Non-pigmented ciliary epithelial cell (primary cell): ENCODE data around the gene MYO15A.

Experiments used
- DNase-seq: peaks from one replicate; pipeline ENCODE4 v3.0.0-alpha.2; 2010; ENCODE audit warnings: low read depth

MYO15A gene

GRCh38 chr17:18136357-18136756 is 27.8 kb downstream of the MYO15A start:
- DNase-seq = no peak

- DNase-seq = no peak
Measured at GRCh38 chr17:18138065-18138749, 29.7 kb downstream of the MYO15A start.

DNA sequence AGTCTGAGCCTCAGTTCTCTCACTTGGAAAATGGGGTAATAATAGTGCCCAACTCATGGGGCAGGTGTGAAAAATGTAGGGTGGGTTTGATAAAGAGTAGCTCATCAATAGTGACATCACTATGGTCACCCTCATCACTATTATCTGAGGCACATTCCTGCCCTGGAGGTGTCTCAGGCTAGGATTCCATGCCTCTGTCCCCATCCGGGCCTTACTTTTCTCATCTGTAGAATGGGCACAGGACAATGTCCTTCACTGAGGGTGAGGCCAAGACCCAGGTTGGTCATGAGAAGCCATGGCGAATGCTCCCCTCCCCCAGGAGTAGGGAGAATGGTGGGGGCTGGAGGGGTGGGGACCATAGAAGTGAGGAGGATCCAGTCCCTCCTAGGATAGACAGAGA is 30.5 kb downstream of the MYO15A start:
- no peak for DNase-seq

DNA sequence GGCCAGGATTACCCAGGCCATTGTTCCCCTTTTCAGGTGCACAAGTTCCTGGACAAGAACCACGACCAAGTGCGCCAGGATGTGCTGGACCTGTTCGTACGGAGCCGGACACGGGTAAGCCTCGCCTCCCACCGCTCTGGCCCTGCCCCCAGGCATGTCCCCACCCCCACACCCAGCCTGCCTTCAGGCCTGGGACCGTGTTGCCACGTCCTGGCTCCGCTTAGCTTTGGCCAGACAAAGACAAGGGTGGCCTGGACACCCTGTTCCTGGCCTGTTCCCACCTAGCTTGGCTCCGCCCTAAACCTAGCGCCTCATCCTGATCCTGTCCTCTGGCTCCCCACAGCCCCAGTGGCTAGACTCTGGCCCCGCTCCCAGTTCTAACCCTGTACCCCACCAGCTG is 30.9 kb downstream of the MYO15A start:
- no peak for DNase-seq

DNA sequence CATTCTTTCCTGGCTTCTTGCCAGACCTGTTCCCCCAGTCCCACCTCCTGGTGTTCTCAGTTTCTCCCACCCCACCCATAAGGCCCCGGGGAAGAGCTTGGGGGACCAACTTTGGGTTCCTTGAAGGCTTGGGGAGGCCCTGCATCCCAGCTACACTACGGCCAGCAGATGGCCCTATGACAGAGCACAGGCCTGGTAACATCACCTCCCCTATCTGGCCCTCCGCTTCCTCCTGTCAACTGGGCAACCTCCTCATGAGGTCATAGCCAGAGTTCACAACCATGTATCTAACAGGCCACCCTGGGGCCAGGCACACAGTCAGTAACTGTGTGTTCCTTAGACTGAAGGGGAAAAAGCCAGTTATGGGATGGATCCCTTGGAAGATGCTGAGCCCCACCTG is 31.4 kb downstream of the MYO15A start:
- DNase-seq = no peak

GRCh38 chr17:18140648-18141047 is 32.1 kb downstream of the MYO15A start:
- no peak for DNase-seq

DNA sequence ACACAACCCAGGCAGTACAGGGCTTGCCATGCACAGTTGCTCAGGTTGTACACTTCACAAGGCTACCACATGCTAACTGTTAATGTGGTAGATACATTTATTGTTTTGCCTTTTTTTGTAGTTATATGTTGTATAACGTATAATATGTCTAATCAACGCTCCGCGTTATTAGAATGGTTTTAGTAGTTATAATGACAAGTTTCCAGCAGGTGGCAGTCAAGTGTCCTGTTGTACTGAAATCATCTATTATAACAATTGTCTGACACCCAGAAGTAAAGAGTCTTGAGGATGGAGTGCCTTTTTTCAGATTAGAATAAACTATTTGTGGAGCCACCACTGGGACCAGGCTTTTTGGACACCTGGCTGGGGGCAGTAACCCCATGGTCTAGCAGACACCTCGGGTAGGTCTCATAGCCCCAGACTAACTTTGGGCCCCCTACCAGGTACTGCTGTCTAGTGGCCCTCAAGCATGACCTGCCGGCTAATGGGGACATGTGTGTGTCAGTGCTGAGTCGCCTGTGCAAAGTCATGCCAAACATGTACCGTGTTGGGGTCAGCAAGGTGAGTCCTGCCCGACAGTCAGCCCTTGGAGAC is 32.8 kb downstream of the MYO15A start:
- no peak for DNase-seq

GRCh38 chr17:18142417-18142816 is 33.9 kb downstream of the MYO15A start:
- DNase-seq = no peak

DNA sequence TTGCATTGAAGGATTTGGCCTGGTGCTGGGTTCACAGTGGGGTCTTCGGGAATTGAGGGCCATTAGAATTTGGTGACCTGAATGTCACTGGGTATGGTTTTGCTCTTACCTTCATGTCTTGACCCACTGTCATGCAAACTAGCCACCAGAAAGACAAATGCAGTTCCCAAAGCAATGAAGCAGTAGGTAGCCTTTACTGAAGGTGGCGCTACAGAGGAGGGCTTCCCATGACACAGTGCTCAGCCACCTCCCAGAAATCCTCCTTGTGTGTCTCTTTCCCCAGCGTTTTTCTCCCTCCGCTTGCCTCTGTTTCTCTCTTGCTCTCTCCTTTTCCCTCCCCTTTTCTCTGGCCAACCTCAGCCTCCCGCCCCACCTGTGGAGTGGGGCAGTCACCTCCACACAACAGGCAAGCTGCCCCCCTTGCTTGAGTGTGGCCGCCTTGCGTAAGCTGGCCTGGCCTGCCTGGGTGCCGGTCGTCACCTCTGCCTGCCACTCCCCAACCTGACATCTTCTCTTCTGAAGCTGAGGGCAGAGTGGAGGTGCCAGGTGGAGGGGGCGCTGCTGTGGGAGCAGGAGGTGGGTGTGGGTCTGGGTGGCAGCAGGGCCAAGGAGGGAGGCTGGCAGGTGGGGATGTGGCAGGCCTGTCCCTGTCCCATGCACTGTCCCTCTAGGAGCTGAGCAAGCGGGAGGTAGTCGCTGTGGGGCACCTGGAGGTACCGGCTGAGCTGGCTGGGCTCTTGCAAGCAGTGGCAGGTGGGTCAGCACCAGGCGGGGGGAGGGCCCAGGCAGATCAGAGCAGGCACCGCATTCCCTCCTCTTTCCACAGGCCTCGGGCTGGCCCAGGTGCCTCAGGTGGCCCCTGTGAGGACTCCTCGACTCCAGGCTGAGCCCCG is 34.7 kb downstream of the MYO15A start:
- no peak for DNase-seq

DNA sequence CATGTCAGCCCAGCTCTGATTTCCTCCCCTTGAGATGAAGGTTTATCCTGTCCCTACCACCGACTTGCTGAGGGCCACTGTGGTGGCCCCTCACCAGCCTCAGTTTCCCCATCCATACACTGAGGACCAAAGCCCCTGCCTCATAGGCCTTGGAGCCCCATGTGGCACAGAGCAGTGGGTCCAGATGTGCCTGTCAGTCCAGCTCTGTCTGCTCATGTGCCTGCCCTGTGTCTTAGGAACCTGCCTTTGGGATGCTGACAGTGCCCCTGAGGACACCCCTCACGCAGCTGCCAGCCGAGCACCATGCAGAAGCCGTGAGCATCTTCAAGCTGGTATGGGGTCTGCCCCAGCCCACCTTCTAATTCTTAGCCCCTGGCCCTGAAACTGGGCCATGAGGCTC is 35.7 kb downstream of the MYO15A start:
- DNase-seq = no peak

GRCh38 chr17:18144855-18145254 is 36.3 kb downstream of the MYO15A start:
- no peak for DNase-seq

GRCh38 chr17:18145811-18146210 is 37.3 kb downstream of the MYO15A start:
- DNase-seq = no peak

DNA sequence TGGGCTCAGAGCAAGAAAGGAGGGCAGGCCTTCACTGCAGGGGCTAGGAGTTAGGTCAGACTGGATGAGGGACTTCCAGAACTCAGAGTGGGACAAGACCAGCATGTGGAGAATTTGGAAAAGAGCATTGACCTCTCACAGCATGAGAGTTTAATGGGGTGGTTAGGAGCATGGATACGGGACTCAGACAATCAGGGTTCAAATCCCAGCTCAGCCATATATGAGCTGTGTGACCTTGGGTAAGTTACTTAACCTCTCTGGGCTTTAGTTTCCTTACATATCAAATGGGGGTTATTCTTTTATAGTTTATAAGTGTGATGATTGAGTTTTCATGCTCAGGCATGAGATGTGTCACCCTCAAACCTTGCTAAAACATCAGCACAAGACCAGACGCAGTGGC is 37.7 kb downstream of the MYO15A start:
- no peak for DNase-seq

GRCh38 chr17:18146980-18147379 is 38.4 kb downstream of the MYO15A start:
- DNase-seq = no peak

DNA sequence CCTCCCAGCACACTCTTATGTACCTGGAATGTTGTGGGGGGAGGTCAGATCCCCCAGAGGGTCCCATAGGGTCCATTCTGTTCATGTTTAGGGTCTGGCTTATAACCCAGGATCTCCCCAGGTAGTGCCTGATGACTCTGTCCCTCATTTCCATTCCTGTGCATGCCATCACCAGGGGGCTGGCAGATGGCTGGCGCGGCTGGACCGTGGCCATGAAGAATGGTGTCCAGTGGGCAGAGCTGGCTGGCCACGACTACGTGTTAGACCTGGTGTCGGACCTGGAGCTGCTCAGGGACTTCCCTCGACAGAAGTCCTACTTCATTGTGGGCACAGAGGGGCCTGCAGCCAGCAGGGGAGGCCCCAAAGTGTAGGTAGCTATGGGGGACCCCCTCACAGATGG is 40.0 kb downstream of the MYO15A start:
- DNase-seq = no peak

DNA sequence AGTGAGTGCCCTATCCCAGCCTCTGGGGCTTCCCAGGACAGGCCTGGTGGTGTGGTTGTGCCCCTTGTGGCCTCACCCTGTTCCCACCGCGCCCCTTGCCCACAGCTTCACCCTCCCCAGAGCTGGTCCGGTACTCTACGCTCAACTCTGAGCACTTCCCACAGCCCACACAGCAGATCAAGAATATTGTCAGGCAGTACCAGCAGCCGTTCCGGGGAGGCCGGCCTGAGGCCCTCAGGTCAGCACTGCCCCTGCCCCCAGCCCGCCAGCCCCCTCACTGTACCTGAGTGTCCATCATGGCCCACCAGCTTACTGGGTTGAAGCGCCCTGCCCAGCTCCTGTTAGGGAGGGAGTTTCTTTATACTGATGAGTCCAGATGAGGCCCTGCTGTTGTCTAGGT is 42.7 kb downstream of the MYO15A start:
- no peak for DNase-seq

DNA sequence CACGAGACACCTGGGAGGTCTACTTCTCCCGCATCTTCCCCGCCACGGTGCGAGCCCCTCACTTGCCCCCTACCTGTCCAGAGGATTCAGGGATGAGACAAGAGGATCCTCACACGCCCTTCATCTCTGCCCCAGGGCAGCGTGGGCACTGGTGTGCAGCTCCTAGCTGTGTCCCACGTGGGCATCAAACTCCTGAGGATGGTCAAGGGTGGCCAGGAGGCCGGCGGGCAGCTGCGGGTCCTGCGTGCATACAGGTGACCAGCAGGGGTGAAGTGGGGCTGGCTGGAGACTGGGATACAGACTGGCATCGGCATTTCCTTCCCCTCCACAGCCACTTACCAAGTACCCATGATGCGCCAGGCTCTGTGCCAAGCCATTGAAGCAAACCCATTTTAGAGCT is 46.6 kb downstream of the MYO15A start:
- no peak for DNase-seq

DNA sequence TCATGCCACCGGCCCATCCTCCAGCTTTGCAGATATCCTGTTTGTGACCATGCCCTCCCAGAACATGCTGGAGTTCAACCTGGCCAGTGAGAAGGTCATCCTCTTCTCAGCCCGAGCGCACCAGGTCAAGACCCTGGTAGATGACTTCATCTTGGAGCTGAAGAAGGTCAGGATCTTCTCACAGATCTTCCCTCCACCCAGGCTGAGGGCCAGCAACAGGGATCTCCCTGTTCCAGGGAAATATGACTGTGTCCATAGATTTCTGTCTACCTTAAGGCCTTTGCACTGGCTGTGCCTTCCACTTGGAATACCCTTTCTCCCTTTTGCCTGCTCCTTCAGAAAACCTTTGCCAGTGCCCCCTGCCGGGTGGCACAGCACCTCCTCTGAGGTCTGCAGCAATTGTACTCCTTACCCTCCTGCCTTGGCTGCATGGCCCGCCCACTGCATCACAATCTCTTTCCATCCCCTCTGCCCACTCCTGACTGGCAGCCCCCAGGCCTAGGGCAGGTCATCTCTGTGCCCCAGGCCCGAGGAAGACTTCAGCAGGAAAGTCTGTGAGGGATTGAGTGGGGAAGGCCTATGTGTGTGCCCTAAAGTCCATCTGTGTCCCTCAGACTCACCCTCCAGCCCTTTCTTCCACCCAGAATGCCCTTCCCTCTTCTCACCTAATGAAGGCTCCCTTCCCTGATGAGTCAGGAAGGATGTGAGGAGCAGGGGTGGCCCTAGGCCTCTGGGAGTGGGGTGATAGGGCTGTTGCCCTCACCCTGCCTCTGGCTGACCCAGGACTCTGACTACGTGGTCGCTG is 47.8 kb downstream of the MYO15A start:
- DNase-seq = no peak

DNA sequence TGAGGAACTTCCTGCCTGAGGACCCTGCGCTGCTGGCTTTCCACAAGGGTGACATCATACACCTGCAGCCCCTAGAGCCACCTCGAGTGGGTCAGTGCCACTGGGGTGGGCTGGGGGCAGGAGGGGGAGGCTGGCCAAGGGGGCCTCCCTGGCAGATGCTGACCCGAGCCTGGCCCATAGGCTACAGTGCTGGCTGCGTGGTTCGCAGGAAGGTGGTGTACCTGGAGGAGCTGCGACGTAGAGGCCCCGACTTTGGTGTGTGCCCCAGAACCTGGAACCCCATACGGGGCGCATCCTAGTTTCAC is 48.4 kb downstream of the MYO15A start:
- DNase-seq = no peak

- DNase-seq = no peak
Measured at GRCh38 chr17:18157354-18157985, 48.9 kb downstream of the MYO15A start.

DNA sequence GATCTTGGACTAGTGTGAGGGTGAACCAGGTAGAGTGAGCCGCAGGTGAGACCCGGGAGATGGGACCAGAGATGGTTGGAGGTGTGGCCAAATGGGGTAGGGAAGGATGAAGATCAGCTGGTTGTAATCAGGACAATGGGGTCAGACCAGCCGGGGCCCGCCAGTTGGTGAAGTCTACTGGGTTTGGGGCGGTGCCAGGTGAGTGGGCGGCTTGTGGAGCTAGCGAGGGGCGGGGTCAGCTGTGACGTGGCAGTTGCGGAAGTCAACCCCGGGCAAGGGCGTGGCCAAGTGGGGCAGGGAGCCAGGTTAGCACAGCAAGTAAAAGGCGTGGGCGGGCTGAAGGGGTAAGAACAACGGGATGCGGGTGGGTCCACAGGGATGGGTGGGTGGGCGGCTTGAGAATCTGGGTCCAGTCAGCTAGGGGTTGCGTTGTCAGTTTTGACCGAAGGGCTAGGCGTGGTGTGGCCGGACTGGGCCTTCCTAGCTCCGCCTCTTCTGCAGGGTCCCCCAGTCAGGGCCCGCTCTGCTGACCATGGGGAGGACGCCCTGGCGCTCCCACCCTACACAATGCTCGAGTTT is 49.6 kb downstream of the MYO15A start:
- peak; percentile 58 for DNase-seq
